HepG2 (cell line): ENCODE data around the gene SPA17. TPM values are rescaled to one million over a fixed set of nuclear protein-coding genes. Genes with fewer than 3 reads are reported as not detected.

Experiments
- ARHGAP35 ChIP-seq: sonication (generic); formaldehyde crosslinking; IDR thresholded peaks from 2 replicates; pipeline ENCODE4 v1.9.0; 2022; ENCODE audit warnings: mild to moderate bottlenecking, inconsistent platforms, moderate library complexity, missing genetic modification reagents, borderline replicate concordance
- KLF15 ChIP-seq: sonication (generic); formaldehyde crosslinking; IDR thresholded peaks from 2 replicates; pipeline ENCODE4 v1.8.1; 2023; ENCODE audit warnings: borderline replicate concordance, mild to moderate bottlenecking, inconsistent platforms, missing genetic modification reagents, mixed read lengths
- NFRKB ChIP-seq: fragments of 450-650 bp; IDR thresholded peaks from 2 replicates; pipeline ENCODE4 v1.6.1; 2017
- NPAS2 ChIP-seq: sonication (generic); formaldehyde crosslinking; IDR thresholded peaks from 2 replicates; pipeline ENCODE4 v1.8.0; 2022; ENCODE audit warnings: mild to moderate bottlenecking, missing genetic modification reagents, borderline replicate concordance
- RBM39 ChIP-seq: fragments of 200-400 bp; formaldehyde crosslinking; IDR thresholded peaks from one replicate; pipeline ENCODE4 v1.6.1; 2018; ENCODE audit warnings: antibody characterized with exemption, mild to moderate bottlenecking, low read depth, low read length; ENCODE audit not compliant: poor library complexity, severe bottlenecking
- SP1 ChIP-seq, 2 experiments: fragments of 450-650 bp in 1 of 2; sonication (generic) in 1 of 2; formaldehyde crosslinking in 1 of 2; IDR thresholded peaks; 2 replicates each; pipeline versions ENCODE4 v1.4.0 to v1.6.1; 2016 to 2020; ENCODE audit warnings: missing genetic modification reagents in 1 of 2
- ZEB1 ChIP-seq: IDR thresholded peaks from 2 replicates; pipeline ENCODE4 v1.6.1; 2012; ENCODE audit warnings: mild to moderate bottlenecking, low read depth, inconsistent platforms; ENCODE audit not compliant: insufficient replicate concordance
- ZNF263 ChIP-seq: sonication (generic); formaldehyde crosslinking; IDR thresholded peaks from 2 replicates; pipeline ENCODE4 v1.4.0; 2020; ENCODE audit warnings: missing genetic modification reagents
- ZNF3 ChIP-seq: IDR thresholded peaks from 2 replicates; pipeline ENCODE4 v1.7.0; 2017; ENCODE audit warnings: inconsistent platforms
- ZNF605 ChIP-seq: sonication (generic); formaldehyde crosslinking; IDR thresholded peaks from 2 replicates; pipeline ENCODE4 v1.8.0; 2022; ENCODE audit warnings: mild to moderate bottlenecking, missing genetic modification reagents
- polyA plus RNA-seq, 8 experiments: library from polyadenylated mRNA; depleted of rRNA in 3 of 8; stranded (reverse) in 7 of 8; unstranded in 1 of 8; fragments of >200 nt; fragmentation: Illumina TruSeq in 4 of 8; extraction: Trizol in 4 of 8; gene quantifications; 2 replicates each; pipeline versions ENCODE4 v1.2.1 to v1.2.3, GENCODE V29; 2011 to 2016; ENCODE audit warnings: low read depth in 4 of 8, missing spikeins in 1 of 8, mixed read lengths in 1 of 8; ENCODE audit not compliant: insufficient read depth in 1 of 8
- total RNA-seq, 5 experiments: library from RNA; depleted of rRNA; stranded (reverse); fragments of >200 nt; fragmentation: Illumina TruSeq; extraction: Trizol; gene quantifications; 2 replicates each; pipeline ENCODE4 v1.2.3, GENCODE V29; 2016; ENCODE audit warnings: low read depth in 1 of 5
- TF ChIP-seq, protein P1 (sequence below): sonication (generic); formaldehyde crosslinking; IDR thresholded peaks from 2 replicates; pipeline ENCODE4 v1.4.0; 2020; ENCODE audit warnings: missing genetic modification reagents, borderline replicate concordance
- TF ChIP-seq, protein P2 (sequence below): sonication (generic); formaldehyde crosslinking; IDR thresholded peaks from 2 replicates; pipeline ENCODE4 v1.8.0; 2022; ENCODE audit warnings: mild to moderate bottlenecking, missing genetic modification reagents, borderline replicate concordance
- TF ChIP-seq, protein P3 (sequence below): sonication (generic); formaldehyde crosslinking; IDR thresholded peaks from 2 replicates; pipeline ENCODE4 v1.4.0; 2020; ENCODE audit warnings: missing genetic modification reagents, borderline replicate concordance
- TF ChIP-seq, protein P4 (sequence below): sonication (generic); formaldehyde crosslinking; IDR thresholded peaks from 2 replicates; pipeline ENCODE4 v1.4.0; 2020; ENCODE audit warnings: missing genetic modification reagents
- TF ChIP-seq, protein P5 (sequence below): IDR thresholded peaks from 2 replicates; pipeline ENCODE4 v1.6.1; 2016; ENCODE audit warnings: mild to moderate bottlenecking
- TF ChIP-seq, protein P6 (sequence below): sonication (generic); formaldehyde crosslinking; IDR thresholded peaks from 2 replicates; pipeline ENCODE4 v1.8.1; 2023; ENCODE audit warnings: missing genetic modification reagents, inconsistent platforms, borderline replicate concordance

Gene SPA17
- total and polyA plus RNA-seq, 2 of the 13 experiments (the other 11 are each of a cell fraction or from before 2014, with no cell fraction given): 4.4 to 8.4 TPM

DNA sequence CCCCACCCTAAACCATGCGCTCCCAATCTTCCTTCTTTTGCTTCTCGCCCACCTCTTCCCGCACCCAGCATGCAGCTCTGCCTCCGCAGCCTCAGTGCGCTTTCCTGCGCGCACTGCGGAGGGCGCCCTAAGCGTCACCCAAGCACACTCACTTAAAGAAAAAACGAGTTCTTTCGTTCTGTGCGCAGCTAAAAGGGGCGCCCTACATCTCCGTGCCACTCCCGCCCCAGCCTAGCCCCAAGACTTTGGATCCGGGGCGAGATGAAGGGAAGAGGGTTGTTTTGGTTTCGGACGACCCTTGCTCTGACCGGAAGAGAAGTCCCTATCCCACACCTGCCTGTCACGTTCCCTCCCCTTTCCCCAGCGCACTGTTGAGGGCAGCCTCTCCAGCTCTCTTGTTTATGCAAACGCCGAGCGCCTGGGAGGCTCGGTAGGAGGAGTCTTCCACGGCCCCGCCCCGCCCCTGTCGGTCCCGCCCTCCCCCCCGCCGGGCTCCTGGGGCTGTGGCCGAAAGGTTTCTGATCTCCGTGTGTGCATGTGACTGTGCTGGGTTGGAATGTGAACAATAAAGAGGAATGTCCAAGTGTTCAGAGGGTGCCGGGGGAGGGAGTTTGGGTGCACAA lies 73.0 kb downstream of the SPA17 start (continued):
- TF ChIP-seq, protein P1, sequence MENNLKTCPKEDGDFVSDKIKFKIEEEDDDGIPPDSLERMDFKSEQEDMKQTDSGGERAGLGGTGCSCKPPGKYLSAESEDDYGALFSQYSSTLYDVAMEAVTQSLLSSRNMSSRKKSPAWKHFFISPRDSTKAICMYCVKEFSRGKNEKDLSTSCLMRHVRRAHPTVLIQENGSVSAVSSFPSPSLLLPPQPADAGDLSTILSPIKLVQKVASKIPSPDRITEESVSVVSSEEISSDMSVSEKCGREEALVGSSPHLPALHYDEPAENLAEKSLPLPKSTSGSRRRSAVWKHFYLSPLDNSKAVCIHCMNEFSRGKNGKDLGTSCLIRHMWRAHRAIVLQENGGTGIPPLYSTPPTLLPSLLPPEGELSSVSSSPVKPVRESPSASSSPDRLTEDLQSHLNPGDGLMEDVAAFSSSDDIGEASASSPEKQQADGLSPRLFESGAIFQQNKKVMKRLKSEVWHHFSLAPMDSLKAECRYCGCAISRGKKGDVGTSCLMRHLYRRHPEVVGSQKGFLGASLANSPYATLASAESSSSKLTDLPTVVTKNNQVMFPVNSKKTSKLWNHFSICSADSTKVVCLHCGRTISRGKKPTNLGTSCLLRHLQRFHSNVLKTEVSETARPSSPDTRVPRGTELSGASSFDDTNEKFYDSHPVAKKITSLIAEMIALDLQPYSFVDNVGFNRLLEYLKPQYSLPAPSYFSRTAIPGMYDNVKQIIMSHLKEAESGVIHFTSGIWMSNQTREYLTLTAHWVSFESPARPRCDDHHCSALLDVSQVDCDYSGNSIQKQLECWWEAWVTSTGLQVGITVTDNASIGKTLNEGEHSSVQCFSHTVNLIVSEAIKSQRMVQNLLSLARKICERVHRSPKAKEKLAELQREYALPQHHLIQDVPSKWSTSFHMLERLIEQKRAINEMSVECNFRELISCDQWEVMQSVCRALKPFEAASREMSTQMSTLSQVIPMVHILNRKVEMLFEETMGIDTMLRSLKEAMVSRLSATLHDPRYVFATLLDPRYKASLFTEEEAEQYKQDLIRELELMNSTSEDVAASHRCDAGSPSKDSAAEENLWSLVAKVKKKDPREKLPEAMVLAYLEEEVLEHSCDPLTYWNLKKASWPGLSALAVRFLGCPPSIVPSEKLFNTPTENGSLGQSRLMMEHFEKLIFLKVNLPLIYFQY (CRISPR knock-in tag): peak; percentile 28; the same call in 1 of the 2 replicates
- 0 out of 2 replicates have a peak, but pooled peaks have one; percentile 24 for TF ChIP-seq ZNF263
- TF ChIP-seq, protein P2, sequence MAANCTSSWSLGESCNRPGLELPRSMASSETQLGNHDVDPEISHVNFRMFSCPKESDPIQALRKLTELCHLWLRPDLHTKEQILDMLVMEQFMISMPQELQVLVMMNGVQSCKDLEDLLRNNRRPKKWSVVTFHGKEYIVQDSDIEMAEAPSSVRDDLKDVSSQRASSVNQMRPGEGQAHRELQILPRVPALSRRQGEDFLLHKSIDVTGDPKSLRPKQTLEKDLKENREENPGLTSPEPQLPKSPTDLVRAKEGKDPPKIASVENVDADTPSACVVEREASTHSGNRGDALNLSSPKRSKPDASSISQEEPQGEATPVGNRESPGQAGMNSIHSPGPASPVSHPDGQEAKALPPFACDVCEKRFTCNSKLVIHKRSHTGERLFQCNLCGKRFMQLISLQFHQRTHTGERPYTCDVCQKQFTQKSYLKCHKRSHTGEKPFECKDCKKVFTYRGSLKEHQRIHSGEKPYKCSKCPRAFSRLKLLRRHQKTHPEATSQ (CRISPR knock-in tag): no peak
- no peak for TF ChIP-seq NFRKB
- no peak for TF ChIP-seq ZNF605
- no peak for TF ChIP-seq ZNF3 (CRISPR knock-in tag)
- TF ChIP-seq, protein P3, sequence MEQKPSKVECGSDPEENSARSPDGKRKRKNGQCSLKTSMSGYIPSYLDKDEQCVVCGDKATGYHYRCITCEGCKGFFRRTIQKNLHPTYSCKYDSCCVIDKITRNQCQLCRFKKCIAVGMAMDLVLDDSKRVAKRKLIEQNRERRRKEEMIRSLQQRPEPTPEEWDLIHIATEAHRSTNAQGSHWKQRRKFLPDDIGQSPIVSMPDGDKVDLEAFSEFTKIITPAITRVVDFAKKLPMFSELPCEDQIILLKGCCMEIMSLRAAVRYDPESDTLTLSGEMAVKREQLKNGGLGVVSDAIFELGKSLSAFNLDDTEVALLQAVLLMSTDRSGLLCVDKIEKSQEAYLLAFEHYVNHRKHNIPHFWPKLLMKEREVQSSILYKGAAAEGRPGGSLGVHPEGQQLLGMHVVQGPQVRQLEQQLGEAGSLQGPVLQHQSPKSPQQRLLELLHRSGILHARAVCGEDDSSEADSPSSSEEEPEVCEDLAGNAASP (CRISPR knock-in tag): no peak
- TF ChIP-seq ZEB1: peak; percentile 61
- TF ChIP-seq, protein P4, sequence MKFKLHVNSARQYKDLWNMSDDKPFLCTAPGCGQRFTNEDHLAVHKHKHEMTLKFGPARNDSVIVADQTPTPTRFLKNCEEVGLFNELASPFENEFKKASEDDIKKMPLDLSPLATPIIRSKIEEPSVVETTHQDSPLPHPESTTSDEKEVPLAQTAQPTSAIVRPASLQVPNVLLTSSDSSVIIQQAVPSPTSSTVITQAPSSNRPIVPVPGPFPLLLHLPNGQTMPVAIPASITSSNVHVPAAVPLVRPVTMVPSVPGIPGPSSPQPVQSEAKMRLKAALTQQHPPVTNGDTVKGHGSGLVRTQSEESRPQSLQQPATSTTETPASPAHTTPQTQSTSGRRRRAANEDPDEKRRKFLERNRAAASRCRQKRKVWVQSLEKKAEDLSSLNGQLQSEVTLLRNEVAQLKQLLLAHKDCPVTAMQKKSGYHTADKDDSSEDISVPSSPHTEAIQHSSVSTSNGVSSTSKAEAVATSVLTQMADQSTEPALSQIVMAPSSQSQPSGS (CRISPR knock-in tag): no peak; the same call in 1 of the 2 replicates
- TF ChIP-seq RBM39: no peak
- TF ChIP-seq NPAS2 (CRISPR knock-in tag): no peak
- TF ChIP-seq, protein P5, sequence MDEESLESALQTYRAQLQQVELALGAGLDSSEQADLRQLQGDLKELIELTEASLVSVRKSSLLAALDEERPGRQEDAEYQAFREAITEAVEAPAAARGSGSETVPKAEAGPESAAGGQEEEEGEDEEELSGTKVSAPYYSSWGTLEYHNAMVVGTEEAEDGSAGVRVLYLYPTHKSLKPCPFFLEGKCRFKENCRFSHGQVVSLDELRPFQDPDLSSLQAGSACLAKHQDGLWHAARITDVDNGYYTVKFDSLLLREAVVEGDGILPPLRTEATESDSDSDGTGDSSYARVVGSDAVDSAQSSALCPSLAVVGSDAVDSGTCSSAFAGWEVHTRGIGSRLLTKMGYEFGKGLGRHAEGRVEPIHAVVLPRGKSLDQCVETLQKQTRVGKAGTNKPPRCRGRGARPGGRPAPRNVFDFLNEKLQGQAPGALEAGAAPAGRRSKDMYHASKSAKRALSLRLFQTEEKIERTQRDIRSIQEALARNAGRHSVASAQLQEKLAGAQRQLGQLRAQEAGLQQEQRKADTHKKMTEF (CRISPR knock-in tag): peak; percentile 51; the same call in 1 of the 2 replicates
- TF ChIP-seq, protein P6, sequence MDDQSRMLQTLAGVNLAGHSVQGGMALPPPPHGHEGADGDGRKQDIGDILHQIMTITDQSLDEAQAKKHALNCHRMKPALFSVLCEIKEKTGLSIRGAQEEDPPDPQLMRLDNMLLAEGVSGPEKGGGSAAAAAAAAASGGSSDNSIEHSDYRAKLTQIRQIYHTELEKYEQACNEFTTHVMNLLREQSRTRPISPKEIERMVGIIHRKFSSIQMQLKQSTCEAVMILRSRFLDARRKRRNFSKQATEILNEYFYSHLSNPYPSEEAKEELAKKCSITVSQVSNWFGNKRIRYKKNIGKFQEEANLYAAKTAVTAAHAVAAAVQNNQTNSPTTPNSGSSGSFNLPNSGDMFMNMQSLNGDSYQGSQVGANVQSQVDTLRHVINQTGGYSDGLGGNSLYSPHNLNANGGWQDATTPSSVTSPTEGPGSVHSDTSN (CRISPR knock-in tag): no peak; the same call in 1 of the 2 replicates
- no peak for TF ChIP-seq ARHGAP35 (CRISPR knock-in tag)
- no peak for TF ChIP-seq KLF15 (CRISPR knock-in tag)
- no peak for TF ChIP-seq SP1 (IDR thresholded peaks at IDR 0.05)
- peak; percentile 24; the same call in 1 of the 2 replicates for TF ChIP-seq SP1 (CRISPR knock-in tag; IDR thresholded peaks at IDR 0.05)
